Measurements from ENCODE around the gene SLC11A2.
A peak's percentile ranks its signal among the peaks of the same experiment; 100 is the strongest.

The SLC11A2 gene

DNA sequence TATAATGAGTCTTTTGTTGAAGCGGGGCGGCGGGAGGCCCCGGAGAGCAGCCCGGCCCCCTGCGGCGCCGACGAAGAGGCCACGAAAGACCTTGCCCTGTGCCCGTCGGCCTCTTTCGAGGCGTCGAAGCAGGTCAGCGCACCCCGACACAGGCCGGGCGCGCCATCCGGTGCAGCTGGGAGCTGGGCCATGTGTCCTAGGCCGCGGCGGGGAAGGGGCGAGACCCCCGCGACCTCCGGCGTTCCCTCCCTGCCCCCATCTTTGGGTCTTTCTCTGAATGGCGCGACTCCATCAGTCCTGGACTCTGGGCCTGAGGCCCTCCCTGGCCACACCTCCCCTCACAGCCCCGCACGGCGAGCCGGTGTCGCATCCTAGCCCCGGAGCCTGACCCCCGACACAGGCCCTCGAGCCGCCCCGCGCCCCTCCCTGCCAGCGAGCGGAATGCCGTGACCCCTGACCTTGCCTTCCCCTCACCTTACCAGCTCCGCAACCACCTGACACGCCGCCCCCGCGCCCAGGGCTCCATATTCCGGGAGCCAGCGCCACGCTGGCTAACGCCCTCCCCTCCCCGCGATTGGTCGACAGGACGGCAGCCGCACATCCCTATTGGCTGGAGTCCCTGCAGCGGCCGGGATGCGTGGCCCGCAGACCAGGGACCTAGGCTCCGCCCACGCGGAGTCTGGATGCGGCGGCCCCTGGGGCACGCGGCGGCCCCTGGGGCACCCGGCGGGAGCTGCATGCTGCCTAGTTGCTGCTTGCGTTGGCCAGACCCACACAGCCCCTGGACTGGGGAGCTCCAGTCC is at the start of gene SLC11A2:
Gene SLC11A2 (minus strand): TSS at position 549 of the 803 bp plus-strand sequence. CDS start 15,656 bp downstream, outside the sequence.
- DNase-seq, result peak; percentile 96

DNA sequence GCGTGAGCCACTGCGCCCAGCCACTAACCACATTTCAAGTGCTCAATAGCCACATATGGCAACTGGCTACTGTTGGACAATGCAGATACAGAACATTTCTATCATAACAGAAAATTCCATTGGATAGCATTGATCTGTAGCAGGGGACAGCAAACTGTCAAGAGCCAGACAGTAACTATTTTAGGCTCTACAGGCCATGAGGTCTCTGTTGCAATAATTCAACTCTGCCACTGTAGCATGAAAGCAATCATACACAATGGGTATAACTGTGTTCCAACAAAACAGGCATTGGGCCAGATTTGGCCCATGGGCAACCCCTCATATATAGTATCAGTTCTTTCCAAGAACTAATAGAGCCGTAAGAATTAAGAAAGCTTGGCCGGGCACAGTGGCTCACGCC is 49.2 kb upstream of the SLC11A2 start:
- no peak for DNase-seq

DNA sequence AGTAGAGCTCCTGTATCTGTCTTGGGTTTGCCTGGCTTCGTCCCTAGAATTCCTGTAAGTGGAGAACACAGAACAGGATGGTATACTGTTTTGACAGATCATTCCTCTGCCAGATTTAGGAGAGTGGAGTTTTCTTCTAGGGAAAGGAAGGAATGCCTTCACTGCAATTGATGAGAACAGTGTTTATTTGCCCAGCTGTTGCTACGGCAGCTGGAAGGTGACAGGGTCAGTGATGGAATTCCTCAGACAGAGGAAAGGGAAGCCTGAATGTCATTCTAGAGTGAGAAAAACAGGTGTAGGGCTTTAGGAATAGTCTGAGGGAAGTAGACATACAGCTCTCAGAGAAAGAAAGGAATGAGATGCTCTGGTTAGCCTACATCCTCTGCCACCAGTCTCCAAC is 45.5 kb upstream of the SLC11A2 start:
- DNase-seq, result no peak

DNA sequence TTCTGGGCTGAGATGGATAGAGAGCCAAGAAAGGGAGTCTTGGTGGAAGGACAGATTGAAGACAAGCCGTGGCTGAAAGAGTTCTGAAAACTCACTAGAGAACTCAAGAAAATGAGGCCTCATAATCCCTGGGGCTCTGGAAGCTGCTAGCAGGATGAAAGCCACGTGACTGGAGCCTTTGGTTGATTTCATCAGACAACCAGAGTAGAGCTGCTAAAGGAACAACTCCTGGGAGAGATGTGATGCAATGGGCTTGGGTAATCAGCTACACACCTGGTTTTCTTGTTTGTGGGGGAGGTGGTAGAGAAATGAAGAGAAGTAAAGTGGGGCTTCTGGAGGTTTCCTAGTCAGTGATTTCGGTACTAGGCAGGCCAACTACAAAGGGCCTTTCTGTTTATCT is 43.8 kb upstream of the SLC11A2 start:
- DNase-seq, result peak; percentile 14

DNA sequence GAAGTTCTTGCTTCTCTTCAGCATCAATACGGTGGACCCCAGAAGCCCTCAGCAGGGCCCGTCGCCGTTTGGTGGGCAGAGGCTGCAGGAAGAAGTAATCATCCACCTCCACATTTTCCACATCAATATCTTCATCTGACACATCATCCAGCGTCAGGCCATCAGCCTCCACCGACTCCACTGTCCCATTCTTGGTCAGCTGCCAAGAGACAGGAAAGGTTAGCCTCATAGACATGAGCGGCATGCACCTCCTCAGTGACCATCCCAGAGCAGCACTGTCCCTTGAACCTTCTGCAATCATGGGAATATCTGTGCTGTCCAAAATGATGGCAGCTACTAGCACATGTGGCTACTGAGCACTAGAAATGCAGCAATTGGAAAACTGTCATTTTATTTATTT is 41.6 kb upstream of the SLC11A2 start:
- DNase-seq, result no peak

DNA sequence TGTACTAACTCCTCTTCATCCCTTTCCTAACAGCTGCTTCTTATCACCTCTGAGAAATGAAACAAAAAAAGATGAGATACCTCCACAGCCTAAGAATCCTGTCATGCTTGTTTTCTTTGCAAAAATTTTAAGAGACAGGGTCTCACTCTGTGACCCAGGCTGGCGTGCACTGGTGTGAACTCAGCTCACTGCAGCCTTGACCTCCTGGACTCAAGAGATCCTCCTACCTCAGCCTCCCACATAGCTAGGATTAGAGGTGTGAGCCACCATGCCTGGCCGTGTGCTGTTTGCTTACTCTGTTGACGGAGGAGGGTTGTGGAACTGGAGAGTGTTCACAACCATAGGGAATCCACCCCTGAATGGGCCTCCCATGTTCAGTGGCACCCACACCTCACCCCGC is 41.0 kb upstream of the SLC11A2 start:
- DNase-seq, result no peak

DNA sequence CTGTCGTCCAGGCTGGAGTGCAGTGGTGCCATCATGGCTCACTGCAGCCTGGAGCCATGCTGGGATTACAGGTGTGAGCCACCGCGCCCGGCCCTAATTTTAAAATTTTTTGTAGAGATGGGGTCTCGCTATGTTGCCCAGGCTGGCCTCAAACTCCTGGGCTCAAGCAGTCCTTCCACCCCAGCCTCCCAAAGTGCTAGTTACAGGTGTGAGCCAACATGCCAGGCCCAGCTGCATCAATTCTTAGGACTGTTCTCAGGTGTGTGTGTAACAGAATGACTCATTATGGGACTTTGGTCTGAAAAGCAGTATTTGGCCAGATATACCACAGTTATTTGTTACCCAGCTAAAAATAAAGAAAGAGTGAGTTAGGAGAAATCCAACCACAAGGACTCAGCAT is 39.3 kb upstream of the SLC11A2 start:
- DNase-seq, result no peak

DNA sequence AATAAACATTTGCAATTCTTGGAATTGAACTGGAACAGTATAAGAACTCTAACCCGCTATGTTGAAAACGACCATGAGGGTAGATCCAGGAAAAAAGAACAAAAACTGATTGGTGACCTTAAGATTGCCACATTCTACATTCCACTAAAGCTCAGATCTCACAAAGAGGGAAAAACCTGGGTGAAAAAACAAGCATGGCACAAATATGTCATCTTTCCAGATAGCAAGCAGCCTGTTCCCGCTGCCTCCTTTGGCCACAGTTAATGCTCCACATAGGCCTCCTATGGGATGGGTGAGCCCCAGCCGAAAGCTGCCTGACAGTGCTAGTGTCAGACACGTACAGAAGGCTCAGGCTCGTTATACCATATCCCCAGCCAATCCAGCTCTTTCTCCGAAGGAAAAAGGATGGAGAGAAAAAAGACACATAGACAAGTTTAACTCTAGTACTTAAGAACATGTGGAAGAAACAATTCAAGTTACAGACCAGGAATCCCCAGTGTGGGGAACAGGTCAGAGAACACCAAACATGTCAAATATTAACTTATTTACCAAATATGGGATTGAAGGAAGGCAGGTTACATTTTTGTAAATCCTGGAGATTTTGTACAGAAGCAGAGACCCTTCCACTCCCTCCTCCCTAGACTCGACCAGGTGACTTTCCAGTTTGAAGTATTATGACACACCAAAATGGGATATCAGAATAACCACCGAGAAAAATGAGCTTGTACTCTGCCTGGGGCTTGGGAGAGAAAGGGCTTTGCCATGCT is 36.6 kb upstream of the SLC11A2 start:
- DNase-seq, result no peak

DNA sequence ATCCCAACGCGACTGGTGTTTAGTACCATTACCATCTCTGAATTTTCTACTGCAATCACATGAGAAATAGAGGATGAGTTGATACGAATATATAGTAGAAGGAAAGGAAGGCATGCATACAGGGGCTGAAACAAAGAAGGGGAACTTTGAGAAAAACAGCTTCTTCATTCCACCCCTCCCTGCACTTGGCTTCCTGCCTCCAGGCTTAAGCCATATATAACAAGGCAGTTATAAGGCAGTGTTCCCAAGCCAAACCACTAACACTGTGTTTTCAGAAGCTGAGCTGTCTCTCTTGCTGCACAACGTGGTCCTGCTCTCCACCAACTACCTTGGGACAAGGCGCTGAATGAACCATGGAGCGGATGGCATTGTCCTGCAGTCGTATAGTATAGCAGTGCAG is 32.9 kb upstream of the SLC11A2 start:
- no peak for DNase-seq

DNA sequence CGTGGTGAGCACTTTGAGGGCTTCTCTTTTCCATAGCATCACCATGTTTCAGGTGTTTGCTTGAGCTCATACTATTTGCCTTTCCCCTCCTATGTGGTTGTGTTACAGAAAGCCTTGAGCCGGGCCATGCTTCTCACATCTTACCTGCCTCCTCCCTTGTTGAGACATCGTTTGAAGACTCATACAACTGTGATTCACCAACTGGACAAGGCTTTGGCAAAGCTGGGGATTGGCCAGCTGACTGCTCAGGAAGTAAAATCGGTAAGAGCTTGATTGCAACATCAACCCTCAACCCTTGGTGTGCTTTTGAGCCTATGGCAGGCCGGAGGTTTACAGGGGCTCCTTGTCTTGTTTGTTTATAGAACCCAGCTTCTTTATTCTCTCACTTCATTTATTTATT is 30.1 kb upstream of the SLC11A2 start:
- no peak for DNase-seq

DNA sequence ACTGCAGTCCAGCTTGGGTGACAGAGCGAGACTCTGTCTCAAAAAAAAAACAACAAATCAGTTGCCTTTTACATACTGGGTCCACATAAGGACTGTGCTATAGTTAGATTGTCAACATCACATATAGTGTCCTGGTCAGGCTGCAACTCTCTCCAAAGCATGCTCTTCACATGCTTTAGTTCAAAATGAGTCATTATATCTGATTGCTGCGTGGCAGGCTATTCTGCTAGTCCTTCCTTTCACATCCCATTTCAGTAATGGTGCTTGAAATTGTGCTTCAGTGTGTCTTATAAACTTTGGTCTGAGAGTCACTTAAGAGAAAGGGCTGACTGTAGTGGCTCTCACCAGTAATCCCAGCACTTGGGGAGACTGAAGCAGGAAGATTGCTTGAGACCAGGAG is 28.9 kb upstream of the SLC11A2 start:
- no peak for DNase-seq

DNA sequence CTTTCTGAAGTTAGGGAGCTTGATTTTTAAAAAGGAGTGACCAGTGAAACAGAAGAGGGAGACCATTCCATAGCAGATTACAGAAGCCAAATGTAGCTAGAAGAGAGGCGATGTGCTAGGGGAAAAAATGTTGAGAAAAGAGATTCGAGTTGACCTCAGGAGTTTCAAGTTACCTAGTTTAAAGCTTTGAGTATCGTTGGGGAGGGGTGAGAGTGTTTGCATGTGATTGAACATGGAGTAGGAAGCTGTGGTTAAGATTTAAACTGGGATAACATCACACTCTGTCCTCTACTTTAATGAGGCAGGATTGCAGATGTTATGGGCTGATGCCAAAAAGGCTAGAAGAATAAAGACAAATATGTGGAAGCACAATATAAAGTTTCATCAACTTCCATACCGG is 25.6 kb upstream of the SLC11A2 start:
- DNase-seq, result no peak

DNA sequence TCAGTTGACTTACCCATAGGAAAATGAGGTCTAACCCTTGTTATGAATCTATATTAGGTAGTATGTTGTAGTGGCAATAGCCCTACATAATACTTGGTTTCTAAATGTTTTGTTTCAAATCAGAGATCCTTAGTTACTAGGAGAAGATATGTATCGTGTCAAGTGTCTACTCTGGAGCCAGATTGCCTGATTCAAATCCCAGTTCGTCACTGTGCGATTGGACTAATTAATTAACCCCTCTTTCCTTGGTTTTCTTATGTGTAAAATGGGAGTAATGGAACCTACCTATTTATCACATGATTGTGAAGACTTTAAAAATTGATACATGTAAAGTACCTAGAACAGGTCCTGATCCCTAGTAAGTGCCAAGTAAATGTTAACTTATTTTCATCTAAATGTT is 23.3 kb upstream of the SLC11A2 start:
- no peak for DNase-seq

DNA sequence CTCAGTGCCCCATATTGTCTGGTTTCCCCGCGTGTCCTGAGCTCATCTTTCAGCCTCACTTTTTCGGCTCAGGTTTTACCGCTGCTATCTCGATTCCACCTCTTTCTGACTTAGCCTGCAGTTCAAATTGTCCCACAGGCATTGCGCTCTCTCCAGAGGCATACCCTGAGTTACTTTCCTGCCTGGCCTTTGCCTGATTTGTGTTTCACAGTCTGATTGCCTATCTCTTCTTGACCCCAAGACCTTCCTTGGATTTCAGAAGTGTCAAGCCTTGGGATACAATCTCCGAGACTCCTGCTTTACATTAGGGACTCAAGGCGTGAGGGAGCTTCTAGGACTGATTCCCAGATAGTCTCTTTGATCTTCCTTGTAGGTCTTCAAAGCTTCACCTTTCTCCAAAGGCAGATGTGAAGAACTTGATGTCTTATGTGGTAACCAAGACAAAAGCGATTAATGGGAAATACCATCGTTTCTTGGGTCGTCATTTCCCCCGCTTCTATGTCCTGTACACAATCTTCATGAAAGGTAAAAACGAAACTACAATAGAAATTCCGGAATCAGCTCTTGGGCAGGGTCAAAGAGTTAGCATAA is 22.6 kb upstream of the SLC11A2 start:
- DNase-seq, result no peak

DNA sequence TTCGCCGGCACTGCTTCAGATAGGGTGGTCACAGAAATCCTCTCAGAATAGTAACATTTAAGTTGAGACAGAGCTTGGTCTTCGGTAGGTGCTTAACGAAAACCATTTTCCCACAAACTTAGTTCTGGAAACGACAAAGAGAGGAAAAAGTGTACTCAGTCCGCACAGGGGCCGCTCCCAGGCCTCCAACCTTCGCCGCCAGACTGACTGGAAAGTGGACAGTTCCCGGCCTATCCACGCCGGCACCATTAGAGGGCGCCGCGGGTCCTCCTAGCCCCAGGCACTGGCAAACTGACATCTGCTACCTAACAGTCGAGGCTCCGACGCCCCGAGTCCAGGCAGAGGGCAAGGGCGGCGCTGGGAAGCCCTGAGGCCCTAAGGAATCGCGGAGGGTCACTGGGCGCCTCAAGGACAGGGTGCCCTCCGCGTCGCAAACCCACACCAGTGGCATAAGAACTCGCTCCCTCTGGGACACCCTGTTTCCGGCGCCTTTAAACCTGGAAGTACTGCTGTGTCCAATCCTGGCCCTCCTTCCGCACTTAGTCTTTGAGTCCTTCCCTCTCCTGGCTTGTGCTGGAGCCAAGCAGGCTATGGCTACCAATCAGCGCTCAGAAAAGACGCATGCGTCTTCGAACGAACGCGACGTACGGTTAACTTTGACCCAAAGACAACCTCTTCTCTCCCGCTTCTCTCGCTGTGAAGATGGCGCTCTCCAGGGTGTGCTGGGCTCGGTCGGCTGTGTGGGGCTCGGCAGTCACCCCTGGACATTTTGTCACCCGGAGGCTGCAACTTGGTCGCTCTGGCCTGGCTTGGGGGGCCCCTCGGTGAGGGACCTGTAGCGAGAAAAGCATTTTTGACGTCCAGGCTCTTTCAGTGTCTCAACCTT is 21.7 kb upstream of the SLC11A2 start, which contains the start of gene LETMD1:
Gene LETMD1 (plus strand): TSS at position 673 of the 886 bp plus-strand sequence. CDS start 30 bp downstream, at position 703.
- DNase-seq, result peak; percentile 99

DNA sequence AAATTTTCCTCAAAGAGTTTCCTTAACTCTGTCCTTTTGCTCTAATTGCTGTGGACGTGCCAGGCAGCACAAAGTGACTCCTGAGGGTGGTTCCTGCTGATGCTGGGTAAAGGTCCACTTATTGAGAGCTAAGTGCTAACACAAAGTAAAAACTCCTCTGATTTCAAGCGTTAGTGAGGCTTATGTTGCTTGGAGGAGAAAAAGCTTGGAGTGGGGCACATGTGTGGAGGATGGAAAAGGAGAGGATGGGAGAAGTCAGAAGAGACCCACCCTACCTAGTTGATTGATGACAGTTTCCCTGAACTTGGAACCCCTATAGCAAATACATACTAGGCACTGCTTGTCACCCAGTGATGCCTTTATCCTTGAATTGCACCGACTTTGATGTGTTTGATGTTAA is 10.1 kb upstream of the SLC11A2 start:
- DNase-seq, result no peak

DNA sequence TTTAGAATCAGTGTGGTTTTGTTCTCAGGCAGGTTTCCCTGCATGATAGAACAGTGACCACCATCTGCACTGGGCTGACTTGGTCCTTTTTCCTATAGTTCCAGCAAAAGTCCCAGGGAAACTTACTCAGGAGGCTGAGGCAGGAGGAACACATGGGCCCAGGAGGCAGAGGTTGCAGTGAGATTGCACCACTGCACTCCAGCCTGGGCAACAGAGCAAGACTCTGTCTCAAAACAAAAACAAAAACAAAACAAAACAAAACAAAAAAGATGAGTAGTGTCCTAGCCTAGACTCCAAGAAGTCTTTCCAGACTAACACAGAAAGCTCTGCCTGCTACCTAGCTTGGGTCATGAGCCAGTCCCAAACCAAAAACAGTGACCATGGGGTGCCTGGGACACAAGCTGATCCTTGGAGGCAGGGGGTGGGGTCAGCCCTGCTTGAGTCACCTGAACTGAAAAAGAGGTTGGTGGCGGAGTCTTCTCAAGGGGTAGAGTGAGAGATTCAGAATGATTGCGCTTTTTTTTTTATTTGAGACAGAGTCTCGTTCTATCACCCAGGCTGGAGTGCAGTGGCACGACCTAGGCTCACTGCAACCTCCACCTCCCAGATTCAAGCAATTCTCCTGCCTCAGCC is 7.4 kb upstream of the SLC11A2 start:
- no peak for DNase-seq

DNA sequence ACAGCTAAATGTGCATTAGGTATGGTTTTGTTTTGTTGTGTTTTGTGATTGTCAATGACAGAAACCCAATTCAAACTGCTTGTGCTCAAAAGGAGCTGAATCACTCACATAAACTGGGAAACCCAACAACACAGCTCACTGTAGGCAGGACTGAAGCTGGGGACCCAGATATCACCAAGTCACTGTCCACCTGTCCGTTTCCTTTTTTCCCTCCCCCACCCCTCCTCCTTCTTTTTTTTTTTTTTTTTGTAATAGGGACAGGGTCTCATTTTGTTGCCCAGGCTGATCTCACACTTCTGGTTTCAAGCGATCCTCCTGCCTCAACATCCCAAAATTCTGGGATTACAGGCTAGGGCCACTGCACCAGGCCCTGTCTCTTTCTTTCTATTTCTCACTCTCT is 6.9 kb upstream of the SLC11A2 start:
- no peak for DNase-seq

DNA sequence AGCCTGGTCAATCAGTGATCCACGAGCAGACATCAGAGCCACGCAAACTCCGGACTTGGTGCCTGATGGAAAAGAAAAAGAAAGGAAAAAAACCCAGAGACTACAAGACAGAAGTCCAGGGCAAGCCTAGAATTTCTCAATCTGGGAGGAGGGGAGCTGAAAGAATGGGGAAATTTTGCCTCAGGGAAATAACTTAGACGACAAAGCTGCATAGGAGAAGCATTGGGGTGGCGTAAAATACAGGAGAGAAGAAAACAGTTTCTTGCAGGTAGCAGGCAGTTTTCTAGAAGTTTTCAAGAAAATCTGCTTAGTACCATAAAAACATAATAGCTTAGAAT is 2.6 kb upstream of the SLC11A2 start:
- DNase-seq, result no peak

DNA sequence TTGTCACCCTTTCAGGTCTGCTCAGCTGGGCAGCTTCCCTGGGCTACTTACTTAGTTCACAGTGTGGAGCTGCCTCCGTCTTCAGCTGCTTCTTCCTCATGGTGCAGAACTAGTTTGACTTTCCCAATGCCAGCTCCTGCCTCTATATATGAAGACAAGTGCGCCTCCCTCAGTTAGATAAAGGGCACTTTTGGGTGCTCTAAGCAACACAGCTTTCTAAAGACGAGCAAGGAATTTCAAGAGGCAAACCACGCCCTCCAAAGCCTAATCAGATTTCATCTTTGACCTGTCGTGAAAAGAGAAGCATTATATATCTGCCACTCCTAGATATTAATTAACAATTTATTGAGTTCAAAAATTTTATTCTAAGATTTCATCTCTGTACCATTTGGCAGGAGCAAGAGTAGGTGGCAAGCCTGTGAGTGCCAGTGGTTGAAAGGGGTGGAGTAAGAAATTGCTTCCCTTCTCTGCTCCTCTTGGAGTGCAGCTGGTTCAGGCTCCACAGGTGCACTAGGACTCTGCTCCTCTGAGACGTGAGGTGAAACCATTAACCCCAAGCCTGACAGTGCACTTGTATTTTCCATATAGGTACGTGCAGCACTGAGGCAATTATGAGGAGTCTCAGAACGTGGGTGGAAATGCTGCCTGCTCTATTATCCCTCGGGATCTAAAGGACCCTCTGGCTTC is 2.1 kb upstream of the SLC11A2 start:
- DNase-seq, result peak; percentile 27

DNA sequence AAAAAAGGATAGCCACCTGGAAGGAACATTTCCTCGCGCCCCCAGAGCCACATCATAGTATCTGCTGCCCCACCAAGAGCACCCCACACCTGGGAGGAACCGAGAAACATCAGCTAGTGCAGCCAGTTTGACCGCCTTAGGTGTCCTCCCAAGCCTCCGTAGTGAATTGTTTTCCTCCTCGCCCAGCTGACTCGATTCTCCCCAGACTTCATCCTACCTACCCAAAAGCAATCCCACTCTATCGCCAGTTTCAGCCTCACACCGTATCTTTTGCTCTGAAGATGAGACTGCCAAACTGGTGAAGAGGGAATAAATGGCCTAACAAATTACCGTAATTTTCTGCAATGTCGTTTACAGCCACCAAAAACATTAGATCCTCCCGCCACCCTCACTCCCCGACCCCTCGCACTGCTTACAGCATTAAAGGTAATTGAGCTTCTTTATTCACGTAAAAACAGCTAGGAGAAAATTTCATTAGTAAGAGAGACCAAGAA is 1.2 kb upstream of the SLC11A2 start:
- no peak for DNase-seq
